ENCODE measurements around the gene ELOVL2. TPM values are rescaled to one million over a fixed set of nuclear protein-coding genes. Genes with fewer than 3 reads are reported as not detected.

Gene ELOVL2
- total RNA-seq, 1 donor from 2014 or later, result under 0.01 TPM

DNA sequence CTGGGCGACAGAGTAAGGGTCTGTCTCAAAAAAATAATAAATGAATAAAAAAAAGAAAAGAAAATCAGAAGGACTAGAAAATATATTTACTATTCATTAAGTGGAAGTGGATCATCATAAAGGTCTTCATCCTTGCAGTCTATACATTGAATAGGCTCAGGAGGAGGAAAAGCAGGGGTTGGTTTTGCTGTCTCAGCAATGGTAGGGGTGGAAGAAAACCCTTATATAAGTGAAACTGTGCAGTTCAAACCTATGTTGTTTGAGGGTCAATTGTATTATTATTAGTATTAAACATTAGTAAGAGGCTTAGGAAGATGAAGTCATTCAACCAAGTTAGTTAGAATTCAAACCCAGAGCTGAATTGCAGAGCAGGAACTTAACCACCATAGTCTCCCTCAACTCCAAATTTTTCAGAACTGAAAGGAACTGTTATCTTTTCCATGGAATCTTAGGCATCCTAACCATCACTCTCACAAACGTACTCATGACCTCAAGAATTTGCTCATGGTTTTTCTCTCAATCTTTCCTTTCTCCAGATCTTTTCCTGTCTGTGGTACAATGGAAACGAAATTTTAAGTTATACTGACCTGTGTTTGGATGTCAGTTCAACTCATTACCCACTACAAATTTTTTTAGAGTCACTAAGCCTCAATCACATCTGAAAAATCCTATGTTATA lies 41.8 kb upstream of the ELOVL2 start:
- Histone ChIP-seq H3K27me3 (ENCODE audit: control insufficient read depth, insufficient read depth, low read length) (no peaks in the 10 kb centered on the region), H3K4me3 (ENCODE audit: low read depth, low read length) (no peak overlapping the region), H3K36me3 (ENCODE audit: control insufficient read depth, insufficient read depth, low read length) (no peaks in the 10 kb centered on the region)
- DNase-seq (ENCODE audit: low read depth) (no peak), FAIRE-seq (no peak)
- TF ChIP-seq, protein P1, sequence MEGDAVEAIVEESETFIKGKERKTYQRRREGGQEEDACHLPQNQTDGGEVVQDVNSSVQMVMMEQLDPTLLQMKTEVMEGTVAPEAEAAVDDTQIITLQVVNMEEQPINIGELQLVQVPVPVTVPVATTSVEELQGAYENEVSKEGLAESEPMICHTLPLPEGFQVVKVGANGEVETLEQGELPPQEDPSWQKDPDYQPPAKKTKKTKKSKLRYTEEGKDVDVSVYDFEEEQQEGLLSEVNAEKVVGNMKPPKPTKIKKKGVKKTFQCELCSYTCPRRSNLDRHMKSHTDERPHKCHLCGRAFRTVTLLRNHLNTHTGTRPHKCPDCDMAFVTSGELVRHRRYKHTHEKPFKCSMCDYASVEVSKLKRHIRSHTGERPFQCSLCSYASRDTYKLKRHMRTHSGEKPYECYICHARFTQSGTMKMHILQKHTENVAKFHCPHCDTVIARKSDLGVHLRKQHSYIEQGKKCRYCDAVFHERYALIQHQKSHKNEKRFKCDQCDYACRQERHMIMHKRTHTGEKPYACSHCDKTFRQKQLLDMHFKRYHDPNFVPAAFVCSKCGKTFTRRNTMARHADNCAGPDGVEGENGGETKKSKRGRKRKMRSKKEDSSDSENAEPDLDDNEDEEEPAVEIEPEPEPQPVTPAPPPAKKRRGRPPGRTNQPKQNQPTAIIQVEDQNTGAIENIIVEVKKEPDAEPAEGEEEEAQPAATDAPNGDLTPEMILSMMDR (IDR thresholded peaks at IDR 0.05; ENCODE audit: insufficient read depth, low read length, severe bottlenecking), result no peak

DNA sequence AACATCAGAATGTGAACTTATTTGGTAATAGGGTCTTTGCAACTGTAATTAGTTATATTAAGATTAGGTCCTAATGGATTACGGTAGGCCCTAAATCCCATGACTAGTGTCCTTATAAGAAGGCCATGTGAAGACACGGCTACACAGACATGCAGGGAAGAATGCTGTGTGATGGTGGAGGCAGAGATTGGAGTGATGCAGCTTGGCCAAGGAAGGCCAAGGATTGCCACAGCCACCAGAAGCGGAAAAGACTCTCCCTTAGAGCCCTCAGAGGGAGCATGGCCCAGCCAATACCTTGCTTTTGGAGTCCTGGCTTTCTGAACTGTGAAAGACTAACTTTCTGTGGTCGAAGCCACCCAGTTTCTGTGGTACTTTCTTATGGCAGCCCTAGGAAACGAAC lies 39.9 kb upstream of the ELOVL2 start:
- DNase-seq (ENCODE audit: low read depth) (no peak), FAIRE-seq (no peak)
- H3K36me3 ChIP-seq (ENCODE audit: control insufficient read depth, insufficient read depth, low read length), result no peaks in the 10 kb centered on the region
- TF ChIP-seq, protein P1 (IDR thresholded peaks at IDR 0.05; ENCODE audit: insufficient read depth, low read length, severe bottlenecking), result no peak
- H3K4me3 ChIP-seq (ENCODE audit: low read depth, low read length), result no peak overlapping the region
- H3K27me3 ChIP-seq (ENCODE audit: control insufficient read depth, insufficient read depth, low read length), result no peaks in the 10 kb centered on the region

DNA sequence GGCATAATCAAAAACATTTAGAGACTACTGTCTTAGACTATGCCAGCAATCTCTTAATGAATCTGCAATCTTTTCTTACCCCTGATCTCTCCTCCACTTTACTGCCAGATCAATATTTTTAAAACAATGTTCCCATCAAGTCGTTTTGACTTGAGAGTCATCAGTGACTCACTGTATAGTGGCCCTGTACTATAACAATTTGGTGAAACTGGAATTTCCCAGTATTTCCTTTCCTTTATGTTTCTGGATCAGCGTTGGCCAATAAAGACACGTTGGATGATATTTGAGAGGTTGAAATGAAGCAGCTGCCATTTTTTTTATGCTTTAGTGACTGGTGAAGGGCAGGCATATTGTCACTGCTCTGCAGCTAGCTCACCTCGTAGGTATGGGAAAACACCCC lies 39.4 kb upstream of the ELOVL2 start:
- no peak for FAIRE-seq
- H3K27me3 ChIP-seq (ENCODE audit: control insufficient read depth, insufficient read depth, low read length), result no peaks in the 10 kb centered on the region
- DNase-seq (ENCODE audit: low read depth), result peak; percentile 67
- TF ChIP-seq, protein P1 (IDR thresholded peaks at IDR 0.05; ENCODE audit: insufficient read depth, low read length, severe bottlenecking), result no peak
- no peak overlapping the region for H3K4me3 ChIP-seq (ENCODE audit: low read depth, low read length)
- no peaks in the 10 kb centered on the region for H3K36me3 ChIP-seq (ENCODE audit: control insufficient read depth, insufficient read depth, low read length)

DNA sequence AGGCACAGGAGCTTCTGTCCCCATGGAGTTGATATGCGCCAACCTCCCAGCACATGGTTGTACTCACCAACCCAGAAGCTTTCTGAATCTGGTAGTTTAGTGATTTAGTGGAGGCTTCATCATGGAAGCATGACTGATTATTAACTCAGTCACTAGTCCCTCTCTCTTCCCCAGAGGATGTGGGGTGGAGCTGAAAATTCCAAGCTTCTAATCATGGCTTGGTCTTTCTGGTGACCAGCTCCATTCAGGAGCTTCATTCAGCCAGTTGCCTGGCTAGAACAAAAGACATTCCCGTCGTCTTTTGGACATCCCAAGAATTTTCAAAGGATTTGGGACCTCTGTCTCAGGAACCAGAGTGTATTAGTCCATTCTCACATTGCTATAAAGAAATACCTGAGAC lies 36.2 kb upstream of the ELOVL2 start:
- TF ChIP-seq, protein P1 (IDR thresholded peaks at IDR 0.05; ENCODE audit: insufficient read depth, low read length, severe bottlenecking), result no peak
- Histone ChIP-seq H3K27me3 (ENCODE audit: control insufficient read depth, insufficient read depth, low read length) (no peaks in the 10 kb centered on the region), H3K4me3 (ENCODE audit: low read depth, low read length) (no peak overlapping the region), H3K36me3 (ENCODE audit: control insufficient read depth, insufficient read depth, low read length) (no peaks in the 10 kb centered on the region)
- FAIRE-seq (peak; percentile 40), DNase-seq (ENCODE audit: low read depth) (no peak)

DNA sequence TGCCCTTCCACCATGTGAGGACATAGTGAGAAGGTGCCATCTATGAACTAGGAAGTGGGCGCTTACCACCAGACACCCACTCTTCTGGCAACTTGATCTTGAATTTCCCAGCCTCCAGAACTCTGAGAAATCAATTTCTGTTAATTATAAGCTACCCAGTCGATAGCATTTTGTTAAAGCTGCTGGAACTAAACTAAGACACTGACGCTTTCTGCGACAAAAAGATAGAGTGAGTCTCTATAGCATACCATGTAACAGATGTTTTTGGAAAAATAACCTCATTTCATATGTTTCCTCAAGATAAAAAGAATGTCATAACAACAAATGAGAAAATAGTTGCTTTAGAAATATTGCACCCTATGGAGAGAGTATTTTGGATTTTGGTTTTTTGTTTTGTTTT lies 34.2 kb upstream of the ELOVL2 start:
- no peak for FAIRE-seq
- H3K27me3 ChIP-seq (ENCODE audit: control insufficient read depth, insufficient read depth, low read length), result no peaks in the 10 kb centered on the region

More for the DNA sequence above, 34.2 kb upstream of the ELOVL2 start:
- no peak overlapping the region for H3K4me3 ChIP-seq (ENCODE audit: low read depth, low read length)
- H3K36me3 ChIP-seq (ENCODE audit: control insufficient read depth, insufficient read depth, low read length), result no peaks in the 10 kb centered on the region
- no peak for DNase-seq (ENCODE audit: low read depth)
- TF ChIP-seq, protein P1 (IDR thresholded peaks at IDR 0.05; ENCODE audit: insufficient read depth, low read length, severe bottlenecking), result no peak

Data from bronchial epithelial cell (primary cell).